GM21515 (cell line): ENCODE measurements around the gene HEXD.
"Not testable (repeated sequence)": the region's sequence is repeated elsewhere in the genome, so short reads cannot be mapped to it uniquely, and the experiment has no call there.

Source experiments
- ATAC-seq: cut with Tn5 transposase; IDR thresholded peaks from one replicate; pipeline ENCODE4 v1.9.1; 2021; ENCODE audit not compliant: unreplicated experiment

HEXD gene

DNA sequence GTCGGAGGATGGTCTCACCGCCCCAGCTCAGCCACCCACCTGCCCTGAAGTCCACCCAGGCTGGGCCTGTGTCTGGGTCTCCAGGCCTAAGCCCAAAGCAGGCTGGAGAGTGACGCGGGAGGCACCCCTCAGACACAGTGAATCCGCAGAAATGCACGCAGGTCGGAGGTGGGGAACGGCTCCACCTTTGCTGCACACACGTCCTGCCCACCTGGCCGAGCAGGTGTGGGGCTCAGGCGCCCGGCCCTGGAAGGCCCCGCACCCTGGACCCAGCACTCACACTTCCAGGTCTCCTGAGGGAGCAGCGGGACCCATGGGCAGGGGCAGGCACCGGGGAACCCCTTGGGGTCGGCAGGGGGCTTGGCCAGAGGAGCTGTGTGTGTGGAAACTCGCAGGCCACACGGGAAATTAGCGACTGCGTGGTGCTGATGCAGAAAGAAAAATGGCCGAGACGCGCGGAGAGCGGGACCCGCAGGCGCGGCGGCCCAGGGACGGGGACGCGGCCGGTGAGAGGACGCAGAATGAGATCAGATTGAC, 21.8 kb downstream of the HEXD start:
- ATAC-seq = no peak

DNA sequence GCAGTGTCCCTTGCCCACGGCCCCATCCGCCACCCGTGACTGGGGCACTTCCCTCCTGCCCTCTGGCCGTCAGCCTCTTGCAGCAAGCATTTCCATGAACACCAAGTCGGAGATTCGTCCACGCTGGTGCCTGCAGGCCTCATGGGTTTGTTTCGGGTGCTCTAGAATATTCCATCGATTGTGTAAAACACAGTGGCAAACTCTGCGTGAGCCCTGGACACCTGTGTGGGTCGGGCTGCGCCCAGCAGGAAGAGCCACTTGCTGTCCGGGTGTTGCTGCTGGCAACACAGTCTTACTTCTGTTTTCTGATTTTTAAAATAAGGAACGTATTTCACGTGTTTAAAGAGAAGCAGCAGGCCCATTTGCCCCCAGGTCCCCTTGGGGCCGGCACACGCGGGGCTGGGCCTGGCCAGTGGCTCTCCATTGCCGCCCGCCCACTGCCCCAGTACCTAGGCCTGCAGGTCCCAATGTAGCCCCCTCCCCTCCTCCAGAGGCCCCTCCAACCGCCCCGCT, 22.4 kb downstream of the HEXD start:
- no peak for ATAC-seq

DNA sequence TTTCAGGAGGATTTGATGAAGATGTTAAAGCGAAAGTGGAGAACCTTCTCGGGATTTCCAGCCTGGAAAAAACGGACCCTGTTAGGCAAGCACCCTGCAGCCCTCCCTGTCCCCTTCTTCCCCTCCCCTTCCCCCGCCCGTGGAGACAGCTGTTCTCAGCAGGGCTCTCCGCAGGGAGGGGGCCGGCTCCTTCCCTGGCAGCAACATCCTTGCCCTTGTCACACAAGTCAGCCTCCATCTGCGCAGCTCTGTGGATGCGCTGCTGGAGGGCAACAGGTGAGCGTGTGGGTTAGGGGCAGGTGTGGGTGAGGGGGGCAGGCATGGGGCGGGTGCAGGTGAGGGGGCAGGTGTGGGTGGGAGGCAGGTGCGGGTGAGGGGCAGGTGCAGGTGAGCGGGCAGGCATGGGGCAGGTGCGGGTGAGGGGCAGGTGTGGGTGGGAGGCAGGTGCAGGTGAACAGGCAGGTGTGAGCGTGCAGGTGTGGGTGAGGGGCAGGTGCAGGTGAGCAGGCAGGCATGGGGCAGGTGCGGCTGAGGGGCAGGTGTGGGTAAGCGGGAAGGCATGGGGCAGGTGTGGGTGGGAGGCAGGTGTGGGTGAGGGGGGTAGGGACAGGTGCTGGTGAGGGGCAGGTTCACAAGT, 23.0 kb downstream of the HEXD start:
- ATAC-seq = no peak

DNA sequence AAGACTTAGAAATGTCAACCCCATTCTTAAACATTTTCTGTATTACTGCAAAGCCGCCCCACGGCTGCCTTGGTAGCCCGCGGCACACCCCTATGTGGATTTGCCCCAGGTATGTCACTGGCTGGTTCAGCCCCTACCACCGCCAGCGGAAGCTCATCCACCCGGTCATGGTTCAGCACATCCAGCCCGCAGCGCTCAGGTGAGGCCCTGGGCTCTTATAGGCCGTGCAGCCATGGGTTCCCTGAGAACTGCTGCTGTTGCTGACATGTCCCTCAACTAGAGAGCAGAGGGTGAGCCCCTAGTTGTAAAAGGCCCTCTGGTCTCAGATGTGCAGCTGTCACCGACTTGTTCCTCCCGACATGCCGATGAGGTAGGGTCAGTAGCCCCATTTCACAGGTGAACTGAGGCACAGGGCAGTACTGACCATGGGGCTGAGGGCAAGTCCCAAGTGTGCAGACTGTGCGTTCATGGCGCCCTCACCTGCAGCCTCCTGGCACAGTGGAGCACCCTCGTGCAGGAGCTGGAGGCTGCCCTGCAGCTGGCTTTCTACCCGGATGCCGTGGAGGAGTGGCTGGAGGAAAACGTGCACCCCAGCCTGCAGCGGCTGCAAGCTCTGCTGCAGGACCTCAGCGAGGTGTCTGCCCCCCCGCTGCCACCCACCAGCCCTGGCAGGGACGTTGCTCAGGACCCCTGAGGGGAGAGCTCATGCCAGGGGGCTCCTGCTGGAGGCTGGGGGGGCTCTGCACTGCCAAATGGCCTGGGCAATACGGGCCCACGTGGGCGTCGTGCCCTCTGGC, 23.7 kb downstream of the HEXD start:
- ATAC-seq = no peak

DNA sequence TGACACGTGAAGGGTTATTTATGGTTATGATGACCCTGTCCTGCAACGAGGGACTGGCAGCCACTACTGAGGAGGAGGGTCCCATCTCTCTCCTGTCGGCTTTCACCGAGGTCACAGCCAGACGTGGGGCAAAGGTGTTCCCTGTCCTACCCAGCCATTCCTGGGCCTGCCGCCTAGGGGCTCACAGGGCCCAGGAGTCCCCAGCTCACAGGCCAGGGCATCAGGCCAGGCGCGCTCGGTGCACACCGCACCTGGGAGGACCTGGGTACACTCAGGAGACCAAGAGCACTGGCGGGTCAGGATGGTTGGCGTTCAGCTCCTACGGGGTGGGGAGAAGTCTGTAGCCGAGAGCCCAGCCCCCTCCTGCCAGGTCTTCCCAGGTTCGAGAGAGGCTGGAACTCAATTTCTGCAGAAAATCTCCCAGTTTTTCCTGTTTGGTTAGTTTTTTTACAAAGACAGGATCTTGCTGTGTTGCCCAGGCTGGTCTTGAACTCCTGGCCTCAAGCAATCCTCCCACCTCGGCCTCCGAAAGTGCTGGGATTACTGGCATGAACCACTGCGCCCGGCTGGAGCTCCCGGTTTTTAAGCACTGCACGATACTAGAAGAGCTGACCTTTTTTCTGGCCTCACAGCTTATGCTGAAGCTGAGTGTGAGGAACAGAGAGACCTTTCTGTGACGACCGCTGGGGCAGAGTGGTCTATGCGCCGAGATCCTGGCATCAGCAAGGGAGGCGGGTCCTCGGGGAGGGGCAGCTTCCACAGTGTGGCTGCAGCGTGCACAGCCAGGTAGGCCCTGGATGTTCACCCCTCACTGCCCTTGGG, 24.7 kb downstream of the HEXD start:
- ATAC-seq = no peak

DNA sequence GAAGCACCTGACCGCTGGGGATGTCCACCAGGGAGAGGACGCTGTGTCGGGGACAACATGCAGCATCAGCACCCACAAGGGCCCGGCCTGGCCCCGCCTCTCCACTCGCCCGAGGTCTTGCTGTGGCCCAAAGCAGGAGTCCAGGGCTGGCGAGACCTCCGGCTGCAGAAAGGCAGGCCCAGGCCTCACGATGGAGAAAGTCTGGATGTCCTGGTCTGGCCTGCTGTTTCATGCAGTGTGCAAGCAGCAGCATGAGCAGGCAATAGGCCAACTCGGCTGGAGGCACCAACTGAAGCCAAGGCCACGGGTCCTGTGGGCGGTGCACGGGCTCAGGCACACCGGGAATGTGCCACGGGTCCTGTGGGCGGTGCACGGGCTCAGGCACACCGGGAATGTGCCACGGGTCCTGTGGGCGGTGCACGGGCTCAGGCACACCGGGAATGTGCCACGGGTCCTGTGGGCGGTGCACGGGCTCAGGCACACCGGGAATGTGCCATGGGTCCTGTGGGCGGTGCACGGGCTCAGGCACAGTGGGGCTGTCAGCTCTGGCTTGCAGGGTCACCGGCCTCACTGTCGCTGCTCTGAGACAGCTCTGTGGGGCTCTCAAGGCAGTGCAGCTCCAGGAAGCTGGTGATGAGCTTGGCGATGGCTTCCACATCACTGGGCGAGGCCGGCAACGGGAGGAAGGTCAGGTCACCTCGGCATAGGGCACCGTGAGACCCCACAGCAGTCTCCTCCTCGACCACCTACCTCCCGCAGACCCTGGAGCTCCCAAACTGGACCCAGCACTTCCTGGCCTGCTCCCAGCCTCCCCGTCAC, 25.5 kb downstream of the HEXD start:
- ATAC-seq = no peak

DNA sequence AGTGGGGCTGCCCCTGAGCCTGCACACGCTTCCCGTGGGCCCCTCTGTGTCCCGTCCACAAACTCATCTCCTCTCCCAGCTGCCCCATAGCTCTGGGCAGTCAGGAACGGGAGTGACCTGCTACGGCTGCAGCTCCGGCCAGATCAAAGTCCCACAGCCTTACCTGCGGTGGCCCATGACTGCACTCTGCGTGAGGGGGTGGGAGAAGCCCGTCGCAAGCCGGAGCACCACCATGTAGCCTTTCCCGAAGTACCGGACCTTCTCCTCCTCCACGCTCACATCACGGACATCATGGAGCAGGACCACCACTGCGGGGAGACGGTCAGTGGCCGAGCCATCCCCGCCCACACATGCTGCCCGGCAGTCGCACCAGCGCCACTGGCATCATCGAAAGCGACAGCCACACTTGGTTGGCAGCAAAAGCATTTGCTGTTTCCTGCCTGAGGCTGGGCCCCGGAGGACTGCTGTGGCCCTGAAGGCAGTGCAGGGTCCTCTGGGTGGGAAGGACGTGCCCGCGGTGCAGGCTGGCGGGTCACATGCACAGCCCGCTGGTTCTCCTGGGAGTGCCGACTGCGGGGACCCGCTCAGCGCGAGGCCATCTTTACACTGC, 26.2 kb downstream of the HEXD start:
- no peak for ATAC-seq

DNA sequence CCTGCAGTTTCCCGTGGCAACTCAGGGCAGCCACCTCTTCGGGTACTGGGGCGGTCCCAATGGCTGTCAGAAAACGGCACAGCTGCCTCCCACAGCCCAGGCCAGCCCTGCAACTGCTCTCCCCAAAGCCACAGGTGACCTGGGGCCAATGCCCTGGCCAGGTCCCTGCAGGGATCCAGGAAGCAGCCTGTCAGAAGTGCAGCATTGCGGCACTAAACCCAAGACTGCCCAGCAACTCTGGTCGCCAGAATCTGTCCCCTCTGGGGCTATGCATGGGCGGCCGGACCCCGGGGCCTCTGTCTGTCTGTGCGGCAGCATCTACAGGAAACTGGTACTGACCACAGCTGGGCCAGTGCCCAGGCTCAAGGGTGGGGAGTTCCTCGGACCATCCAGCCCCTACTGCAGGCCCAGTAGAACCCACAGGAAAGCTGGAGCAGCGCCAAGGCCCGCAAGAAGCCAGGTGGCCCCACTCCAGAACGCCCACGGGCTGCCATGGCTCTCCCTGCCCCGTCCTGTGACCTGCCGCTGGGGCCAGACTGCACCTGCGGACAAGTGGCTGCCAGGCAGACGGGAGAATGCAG, 26.9 kb downstream of the HEXD start:
- no peak for ATAC-seq

DNA sequence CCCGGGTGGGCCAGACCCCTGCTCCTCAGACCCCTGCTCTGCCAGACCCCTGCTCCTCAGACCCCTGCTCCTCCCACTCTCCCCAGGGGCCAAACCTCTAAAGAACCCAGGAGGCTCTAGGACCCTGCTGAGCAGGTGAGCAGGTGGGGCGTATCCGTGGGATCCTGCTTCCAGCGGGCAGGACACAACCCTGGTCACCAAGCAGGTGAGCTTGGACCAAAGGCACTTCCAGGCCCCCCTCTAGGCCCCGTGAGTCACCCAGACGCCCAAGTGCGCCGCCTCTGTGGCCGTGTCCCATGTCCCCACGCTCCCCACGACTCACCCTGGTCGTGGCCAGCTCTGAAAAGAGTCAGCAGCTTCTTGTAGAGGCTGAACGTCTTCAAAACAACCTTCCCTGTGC, 27.4 kb downstream of the HEXD start:
- ATAC-seq = no peak

DNA sequence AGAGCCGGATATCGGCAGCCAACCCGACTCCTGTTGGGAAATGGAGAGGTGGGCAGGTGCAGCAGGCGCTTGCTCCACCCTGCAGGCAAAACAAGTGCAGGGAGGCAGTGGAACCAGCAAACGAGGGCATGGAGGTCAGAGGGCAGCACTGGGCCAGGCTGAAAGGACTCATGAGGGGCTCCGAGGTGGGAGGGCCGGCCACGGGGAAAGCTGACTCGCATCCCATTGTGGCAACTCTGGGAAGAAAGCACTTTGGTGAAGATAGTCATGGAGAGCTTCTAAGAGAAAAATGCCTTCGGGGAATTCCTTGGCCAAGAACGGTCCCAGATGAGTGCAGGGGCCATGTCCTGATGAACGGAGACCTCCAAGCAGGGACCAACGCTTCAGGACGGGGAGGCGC, 28.0 kb downstream of the HEXD start:
- ATAC-seq = no peak

DNA sequence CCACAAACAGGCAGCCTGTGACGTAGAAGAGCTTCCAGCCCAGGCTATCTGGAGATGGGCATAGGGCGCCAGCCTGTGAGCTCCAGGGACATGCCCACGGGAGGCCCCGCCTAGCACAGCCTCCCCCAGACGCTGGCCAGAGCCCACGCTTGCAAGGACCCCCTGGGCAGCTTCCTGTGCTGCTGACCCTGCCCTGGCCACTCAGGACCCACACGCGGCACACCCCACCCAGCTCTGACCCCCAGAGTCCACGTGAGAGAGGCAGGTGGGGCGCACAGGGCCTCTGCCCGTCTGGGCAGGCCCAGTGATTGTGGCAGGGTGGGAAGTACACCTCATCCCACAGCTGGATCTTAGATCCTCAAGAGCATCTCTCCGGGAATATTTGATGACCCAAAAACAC, 28.5 kb downstream of the HEXD start:
- ATAC-seq = no peak

DNA sequence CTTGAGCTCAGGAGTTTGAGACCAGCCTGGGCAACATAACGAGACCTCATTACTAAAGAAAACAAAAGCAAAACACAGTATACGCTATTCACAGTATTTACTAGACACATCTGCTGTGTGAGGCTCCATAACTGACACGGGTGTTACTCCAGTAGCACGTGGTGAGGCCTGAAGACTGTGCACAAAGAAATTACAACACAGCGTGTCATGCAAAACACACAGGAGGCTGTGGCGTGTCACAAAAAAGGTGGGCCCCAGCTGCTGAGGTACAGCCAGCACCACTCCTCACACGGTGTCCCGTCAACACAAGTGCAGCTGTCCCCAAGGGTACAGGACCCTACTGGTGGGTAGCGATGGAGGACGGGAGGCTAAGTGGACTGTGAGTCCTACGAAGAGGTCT, 29.7 kb downstream of the HEXD start:
- ATAC-seq = no peak

DNA sequence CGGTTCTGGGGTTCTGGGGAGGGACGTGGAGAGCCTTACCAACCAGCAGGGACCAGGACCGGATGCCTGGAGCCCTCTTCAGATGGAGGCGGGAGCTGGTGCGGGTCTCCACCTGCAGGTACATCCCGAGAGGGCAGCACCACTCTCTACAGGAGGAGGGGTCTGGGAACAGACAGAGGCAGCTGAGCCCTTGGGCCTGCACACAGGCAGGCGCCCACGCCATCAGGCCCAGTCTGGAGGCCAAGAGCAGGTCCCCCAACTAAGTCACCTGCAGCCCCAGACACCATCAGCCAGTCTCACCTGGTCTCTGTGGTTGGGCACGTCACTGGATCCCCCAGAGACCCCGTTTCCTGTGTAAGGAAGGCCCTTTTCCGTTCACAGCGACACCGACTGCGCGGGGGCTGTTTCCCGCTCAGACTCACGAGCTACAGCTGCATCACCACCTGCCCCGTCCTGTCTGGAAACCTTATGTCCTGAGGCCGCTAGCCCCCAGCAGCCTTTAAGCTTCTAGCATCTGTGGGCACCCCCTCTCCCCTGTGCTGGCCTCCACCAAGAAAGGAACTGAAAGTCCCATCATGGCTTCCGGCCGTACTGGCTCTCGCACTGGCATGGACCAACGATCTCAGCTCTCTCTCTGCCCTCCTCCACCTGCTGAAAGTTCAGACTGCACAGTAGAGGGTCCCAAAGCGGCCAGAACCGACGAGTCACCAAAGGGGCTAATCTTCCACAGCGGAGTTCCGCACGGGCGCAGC, 31.2 kb downstream of the HEXD start:
- ATAC-seq = peak; percentile 51

DNA sequence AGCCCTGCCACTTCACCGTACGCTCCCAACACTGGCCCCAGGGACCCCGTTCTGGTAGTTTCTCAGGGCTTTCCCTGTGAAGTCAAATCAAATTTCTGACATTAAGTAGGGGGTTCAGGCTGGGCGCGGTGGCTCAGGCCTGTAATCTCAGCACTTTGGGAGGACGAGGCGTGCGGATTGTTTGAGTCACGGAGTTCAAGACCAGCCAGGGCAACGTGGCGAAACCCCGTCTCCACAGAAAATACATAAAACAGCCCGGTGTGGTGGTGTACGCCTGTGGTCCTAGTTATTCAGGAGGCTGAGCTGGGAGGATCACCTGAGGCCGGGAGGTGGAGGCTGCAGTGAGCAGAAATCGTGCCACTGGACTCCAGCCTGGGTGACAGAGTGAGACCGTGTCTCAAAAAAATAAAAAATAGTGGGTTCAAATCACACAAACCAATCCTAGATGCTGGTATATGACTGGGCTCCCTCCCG, 31.8 kb downstream of the HEXD start:
- ATAC-seq = peak; percentile 5

DNA sequence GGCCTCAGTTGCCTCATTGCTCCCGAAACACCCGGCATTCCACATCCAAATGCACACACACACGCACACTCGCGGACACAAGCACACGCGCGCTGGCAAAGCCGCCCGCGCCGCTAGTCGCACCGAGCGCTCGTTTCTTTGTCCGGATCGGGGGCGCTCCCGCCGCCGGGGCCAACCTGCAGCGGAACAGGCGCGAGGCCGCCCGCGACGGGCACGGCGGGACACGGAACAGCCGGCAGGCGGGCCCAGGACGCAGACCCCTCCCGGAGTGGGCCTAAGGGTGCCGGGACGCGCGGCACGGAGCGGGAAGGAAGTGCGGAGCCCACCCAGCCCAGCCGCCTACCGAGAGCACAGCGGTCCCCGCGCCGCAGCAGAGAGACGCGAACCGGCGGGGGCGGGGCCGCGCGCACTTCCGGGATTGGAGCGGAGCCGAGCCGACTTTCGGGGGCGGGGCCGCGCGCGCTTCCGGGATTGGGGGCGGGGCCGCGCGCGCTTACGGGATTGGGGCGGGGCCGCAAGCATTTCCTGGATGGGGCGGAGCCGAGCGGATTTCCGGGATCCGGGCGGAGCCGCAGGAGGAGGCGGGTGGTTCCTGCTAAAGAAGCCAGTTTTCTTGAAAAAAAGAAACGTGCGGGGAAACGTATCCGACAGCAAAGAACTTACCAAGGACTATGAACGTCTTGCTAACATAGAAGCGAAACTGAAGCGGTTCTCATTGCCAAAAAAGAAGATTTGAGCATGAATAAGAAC, 32.4 kb downstream of the HEXD start, which contains the start of gene CYBC1:
TSS of gene CYBC1 (minus strand) at position 396 of the 750 bp plus-strand sequence. CDS start 1,498 bp downstream, outside the sequence.
- ATAC-seq = peak; percentile 56

DNA sequence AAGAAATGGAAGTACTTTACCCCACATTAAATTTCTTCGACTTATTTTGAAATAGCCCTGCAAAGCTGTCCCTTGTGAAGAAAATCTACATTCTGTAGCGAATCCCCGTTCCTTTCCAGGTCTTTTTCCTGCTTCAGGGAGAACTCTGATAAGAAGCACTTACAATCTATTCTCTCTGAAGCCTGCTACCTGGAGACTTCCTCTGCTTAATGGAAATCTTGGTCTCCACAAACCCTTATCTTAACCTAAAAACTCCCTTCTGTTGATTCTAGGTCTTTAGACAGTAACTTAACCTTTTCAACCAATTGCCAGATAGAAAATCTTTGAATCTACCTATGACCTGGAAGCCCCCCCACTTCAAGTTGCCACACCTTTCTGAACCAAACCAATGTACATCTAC, 34.0 kb downstream of the HEXD start:
- no peak for ATAC-seq

DNA sequence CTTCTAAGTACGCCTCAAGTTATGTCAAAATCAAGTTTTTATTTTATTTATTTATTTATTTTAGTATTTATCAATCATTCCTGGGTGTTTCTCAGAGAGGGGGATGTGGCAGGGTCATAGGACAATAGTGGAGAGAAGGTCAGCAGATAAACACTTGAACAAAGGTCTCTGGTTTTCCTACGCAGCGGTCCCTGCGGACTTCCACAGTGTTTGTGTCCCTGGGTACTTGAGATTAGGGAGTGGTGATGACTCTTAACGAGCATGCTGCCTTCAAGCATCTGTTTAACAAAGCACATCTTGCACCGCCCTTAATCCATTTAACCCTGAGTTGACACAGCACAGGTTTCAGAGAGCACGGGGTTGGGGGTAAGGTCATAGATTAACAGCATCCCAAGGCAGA, 35.0 kb downstream of the HEXD start:
- not testable (repeated sequence) for ATAC-seq

DNA sequence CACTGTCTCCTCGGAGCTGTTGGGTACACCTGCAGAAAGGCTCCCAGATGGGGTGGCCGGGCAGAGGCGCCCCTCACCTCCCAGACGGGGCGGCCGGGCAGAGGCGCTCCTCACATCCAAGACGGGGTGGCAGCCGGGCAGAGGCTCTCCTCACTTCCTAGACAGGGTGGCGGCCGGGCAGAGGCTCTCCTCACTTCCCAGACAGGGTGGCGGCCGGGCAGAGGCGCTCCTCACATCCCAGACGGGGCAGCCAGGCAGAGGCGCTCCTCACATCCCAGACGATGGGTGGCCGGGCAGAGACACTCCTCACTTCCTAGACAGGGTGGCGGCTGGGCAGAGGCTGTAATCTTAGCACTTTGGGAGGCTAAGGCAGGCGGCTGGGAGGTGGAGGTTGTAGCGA, 35.6 kb downstream of the HEXD start:
- ATAC-seq = not testable (repeated sequence)
